H1 (cell line): Measurements from ENCODE around the gene F13B. TPM values are rescaled to one million over a fixed set of nuclear protein-coding genes. Genes with fewer than 3 reads are reported as not detected.

ENCODE experiments used
- CTCF ChIA-PET: fragments of 300-600 bp; sonication (Branson Sonifier 250); formaldehyde crosslinking; loops from one replicate; lab custom pipeline; 2021; ENCODE audit not compliant: partially characterized antibody; lab: Charles Lee
- POLR2A ChIA-PET: fragments of 300-600 bp; sonication (Branson Sonifier 250); formaldehyde crosslinking; loops from one replicate; lab custom pipeline; 2021; ENCODE audit warnings: inconsistent platforms; ENCODE audit not compliant: partially characterized antibody; lab: Charles Lee
- DNase-seq, 2 experiments: peaks; one replicate each; pipeline versions ENCODE4 v3.0.0 to v3.0.0-alpha.2; 2010 to 2022; ENCODE audit warnings: low spot score in 2 of 2, low read depth in 1 of 2, mixed read lengths in 1 of 2
- FAIRE-seq: peaks from 2 replicates; lab custom pipeline; 2011; peaks lifted over from hg19 to GRCh38; lab: Jason Lieb, UNC
- H2AFZ ChIP-seq: 2 replicates; pipeline ENCODE4 v1.8.1; 2012; ENCODE audit warnings: low read length, inconsistent platforms
- H2AK5ac ChIP-seq: 2 replicates; pipeline ENCODE4 v1.6.1; 2013; ENCODE audit warnings: low read depth, low read length
- H2BK120ac ChIP-seq: replicated peaks from 2 replicates; pipeline ENCODE3; 2013; ENCODE audit warnings: low read depth, low read length, inconsistent platforms
- H2BK12ac ChIP-seq: 2 replicates; pipeline ENCODE4 v1.6.1; 2013; ENCODE audit warnings: low read depth, low read length
- H2BK15ac ChIP-seq: 2 replicates; pipeline ENCODE4 v1.6.1; 2013; ENCODE audit warnings: low read length
- H2BK20ac ChIP-seq: 2 replicates; pipeline ENCODE4 v1.6.1; 2013; ENCODE audit warnings: low read length
- H2BK5ac ChIP-seq: 2 replicates; pipeline ENCODE4 v1.6.1; 2013; ENCODE audit warnings: low read depth, low read length
- H3K14ac ChIP-seq: 2 replicates; pipeline ENCODE4 v1.6.1; 2013; ENCODE audit warnings: inconsistent platforms; ENCODE audit not compliant: insufficient read length
- H3K18ac ChIP-seq: 2 replicates; pipeline ENCODE4 v1.6.1; 2013; ENCODE audit warnings: low read length; ENCODE audit errors: extremely low read depth
- H3K23ac ChIP-seq: 2 replicates; pipeline ENCODE4 v1.6.1; 2013; ENCODE audit warnings: inconsistent platforms; ENCODE audit not compliant: insufficient read length
- H3K23me2 ChIP-seq: 2 replicates; pipeline ENCODE4 v1.6.1; 2013; ENCODE audit warnings: low read depth, low read length
- H3K27ac ChIP-seq: 2 replicates; pipeline ENCODE4 v1.6.1; 2011; ENCODE audit warnings: low read depth, low read length, inconsistent platforms
- H3K27me3 ChIP-seq, 4 experiments: replicated peaks in 1 of 4; 1 replicate in 1 of 4; 2 replicates in 3 of 4; pipeline versions ENCODE4 v1.6.1 to v1.8.1; 2011 to 2013; ENCODE audit warnings: low read length in 3 of 4, mild to moderate bottlenecking in 3 of 4, inconsistent platforms in 2 of 4, mixed read lengths in 2 of 4, moderate library complexity in 1 of 4; ENCODE audit not compliant: control insufficient read depth in 3 of 4, insufficient read depth in 3 of 4; ENCODE audit errors: extremely low read depth in 1 of 4
- H3K36me3 ChIP-seq, 4 experiments: 2 replicates each; pipeline versions ENCODE4 v1.6.1 to v1.8.1; 2011 to 2013; ENCODE audit warnings: mild to moderate bottlenecking in 4 of 4, low read length in 3 of 4, moderate library complexity in 2 of 4, control low read depth in 1 of 4, inconsistent platforms in 1 of 4; ENCODE audit not compliant: insufficient read depth in 4 of 4, control insufficient read depth in 2 of 4
- H3K4ac ChIP-seq: replicated peaks from 2 replicates; pipeline ENCODE3; 2013; ENCODE audit warnings: low read length, low read depth, mixed read lengths, inconsistent platforms; ENCODE audit not compliant: insufficient read length
- H3K4me1 ChIP-seq, 4 experiments: replicated peaks in 1 of 4; 1 replicate in 1 of 4; 2 replicates in 3 of 4; pipeline versions ENCODE4 v1.6.1 to v1.8.1; 2011 to 2013; ENCODE audit warnings: low read length in 3 of 4, inconsistent platforms in 2 of 4, mixed read lengths in 1 of 4; ENCODE audit not compliant: insufficient read depth in 4 of 4, control insufficient read depth in 3 of 4
- H3K4me2 ChIP-seq, 2 experiments: 2 replicates each; pipeline versions ENCODE4 v1.6.1 to v1.8.1; 2011 to 2013; ENCODE audit warnings: low read depth in 2 of 2, low read length in 2 of 2, control low read depth in 1 of 2, inconsistent platforms in 1 of 2, mild to moderate bottlenecking in 1 of 2; ENCODE audit not compliant: insufficient read depth in 1 of 2
- H3K4me3 ChIP-seq, 4 experiments: fragments of 200-600, 300-600 bp in 1 of 4; sonication (generic), shearing (Covaris generic), sonication (Bioruptor Twin) in 1 of 4; 2 replicates each; pipeline versions ENCODE4 v1.5.1 to v1.8.1; 2011 to 2016; ENCODE audit warnings: low read length in 4 of 4, low read depth in 3 of 4, control low read depth in 2 of 4, inconsistent platforms in 2 of 4, mild to moderate bottlenecking in 2 of 4, mixed read lengths in 1 of 4, moderate library complexity in 1 of 4; ENCODE audit not compliant: insufficient read depth in 2 of 4; ENCODE audit errors: extremely low read depth in 1 of 4
- H3K56ac ChIP-seq: replicated peaks from 2 replicates; pipeline ENCODE3; 2013; ENCODE audit warnings: low read depth, mild to moderate bottlenecking, mixed read lengths, low read length, inconsistent platforms; ENCODE audit not compliant: insufficient read length
- H3K79me1 ChIP-seq: 2 replicates; pipeline ENCODE4 v1.6.1; 2013; ENCODE audit warnings: low read depth, low read length, control low read depth
- H3K79me2 ChIP-seq, 2 experiments: 2 replicates each; pipeline versions ENCODE4 v1.6.1 to v1.8.1; 2012 to 2013; ENCODE audit warnings: low read length in 2 of 2, mild to moderate bottlenecking in 2 of 2, inconsistent platforms in 1 of 2; ENCODE audit not compliant: insufficient read depth in 2 of 2, control insufficient read depth in 1 of 2
- H3K9ac ChIP-seq, 4 experiments: replicated peaks in 1 of 4; 1 replicate in 1 of 4; 2 replicates in 3 of 4; pipeline versions ENCODE4 v1.6.1 to v1.8.1; 2011 to 2013; ENCODE audit warnings: low read depth in 3 of 4, low read length in 3 of 4, control low read depth in 2 of 4, mild to moderate bottlenecking in 2 of 4, moderate library complexity in 2 of 4, inconsistent platforms in 1 of 4; ENCODE audit errors: extremely low read depth in 1 of 4
- H3K9me3 ChIP-seq, 2 experiments: 2 replicates each; pipeline versions ENCODE4 v1.6.1 to v1.8.1; 2012 to 2013; ENCODE audit warnings: mild to moderate bottlenecking in 2 of 2, moderate library complexity in 2 of 2, control low read depth in 1 of 2, inconsistent platforms in 1 of 2, low read depth in 1 of 2, low read length in 1 of 2, mixed read lengths in 1 of 2; ENCODE audit not compliant: insufficient read depth in 2 of 2
- H4K20me1 ChIP-seq, 2 experiments: replicated peaks in 1 of 2; 2 replicates each; pipeline versions ENCODE3 to v1.8.1; 2011 to 2013; ENCODE audit warnings: inconsistent platforms in 2 of 2, low read length in 2 of 2, mild to moderate bottlenecking in 1 of 2; ENCODE audit not compliant: insufficient read depth in 2 of 2, control insufficient read depth in 1 of 2
- H4K5ac ChIP-seq: 2 replicates; pipeline ENCODE4 v1.6.1; 2013; ENCODE audit warnings: low read length, low read depth, mixed read lengths, inconsistent platforms; ENCODE audit not compliant: insufficient read length
- H4K8ac ChIP-seq: 2 replicates; pipeline ENCODE4 v1.8.0; 2013; ENCODE audit warnings: mild to moderate bottlenecking, moderate library complexity, low read length, inconsistent platforms; ENCODE audit not compliant: insufficient read depth; ENCODE audit errors: extremely low read depth
- H4K91ac ChIP-seq: replicated peaks from 2 replicates; pipeline ENCODE3; 2013; ENCODE audit warnings: low read length, mixed read lengths, inconsistent platforms; ENCODE audit not compliant: insufficient read length
- ASH2L ChIP-seq: fragments of 200-600, 300-600 bp; sonication (generic); IDR thresholded peaks from one replicate; pipeline ENCODE4 v1.7.1; 2017; ENCODE audit warnings: low read length
- CEBPB ChIP-seq: IDR thresholded peaks from 2 replicates; pipeline ENCODE4 v1.6.1; 2012; ENCODE audit warnings: low read depth, low read length
- E2F6 ChIP-seq: IDR thresholded peaks from 2 replicates; pipeline ENCODE4 v1.6.1; 2012; ENCODE audit warnings: inconsistent platforms
- HDAC6 ChIP-seq: IDR thresholded peaks from one replicate; pipeline ENCODE4 v1.7.1; 2012; ENCODE audit warnings: low read depth, mild to moderate bottlenecking, inconsistent platforms, low read length, moderate library complexity
- MAX ChIP-seq: IDR thresholded peaks from 2 replicates; pipeline ENCODE4 v1.6.1; 2012; ENCODE audit warnings: inconsistent platforms
- SP1 ChIP-seq: IDR thresholded peaks from 2 replicates; pipeline ENCODE4 v1.6.1; 2011; ENCODE audit warnings: low read depth, low read length
- WGBS, 2 experiments: shearing (Covaris generic) in 1 of 2; methylation state at CpG; one replicate each; pipeline versions ENCODE4 v1.1.6 to v1.1.7; 2013 to 2015; ENCODE audit warnings: low lambda C conversion rate in 2 of 2, mixed read lengths in 2 of 2, inconsistent platforms in 1 of 2, low coverage in 1 of 2, missing lambda C conversion rate in 1 of 2; ENCODE audit not compliant: insufficient replicate concordance in 2 of 2, insufficient coverage in 1 of 2, insufficient read length in 1 of 2; ENCODE audit errors: extremely low coverage in 1 of 2, missing lambda C conversion rate in 1 of 2; 5-methylcytosine and 5-hydroxymethylcytosine counted together
- polyA plus RNA-seq, 7 experiments: library from polyadenylated mRNA; depleted of rRNA in 3 of 7; stranded (reverse) in 5 of 7; unstranded in 2 of 7; fragments of >200 nt in 5 of 7; fragments of 200-250 nt in 2 of 7; gene quantifications; 1 replicate in 5 of 7; 2 replicates in 1 of 7; 4 replicates in 1 of 7; pipeline versions ENCODE4 v1.2.1 to v1.2.3, GENCODE V29; 2011 to 2013; ENCODE audit warnings: missing spikeins in 2 of 7, mixed read lengths in 2 of 7
- total RNA-seq: library from RNA; stranded (reverse); fragmentation: NEBNext Ultra II Directional; extraction: Animal tissue kit (Norgen Biotek cat#: 25700); gene quantifications from 2 replicates; pipeline ENCODE4 v1.2.1, GENCODE V29; 2021

Gene F13B
- total and polyA plus RNA-seq, 2 of the 8 experiments (the other 6 are each of a cell fraction or from before 2014, with no cell fraction given): not detected

- H3K4me3 ChIP-seq: no peak overlapping the region
- no peak overlapping the region for H3K23ac ChIP-seq
- H3K9me3 ChIP-seq: peaks cover 32 to 35% of the 10 kb centered on the region in 2 experiments
- H3K27me3 ChIP-seq: no peaks in the 10 kb centered on the region
- FAIRE-seq: no peak
- no peak overlapping the region for H3K9ac ChIP-seq
- no peak overlapping the region for H3K4ac ChIP-seq
- H4K20me1 ChIP-seq: no peaks in the 10 kb centered on the region
- H2BK15ac ChIP-seq: no peak overlapping the region
- no peaks in the 10 kb centered on the region for H3K79me2 ChIP-seq
- H2BK12ac ChIP-seq: no peak overlapping the region
- no peak overlapping the region for H4K91ac ChIP-seq
- no peaks in the 10 kb centered on the region for H3K4me1 ChIP-seq
- no peak overlapping the region for H3K56ac ChIP-seq
- H3K4me2 ChIP-seq: no peak overlapping the region
- POLR2A ChIA-PET: interaction anchor here (1.3 kb wide), 1 partner anchor 24 kb away, joined by 3 read pairs; no protein-coding TSS in a partner anchor
- peaks cover 6 to 49% (median 32%) of the 10 kb centered on the region in 4 experiments for H3K36me3 ChIP-seq
- no peak for DNase-seq
- H3K27ac ChIP-seq: no peak overlapping the region
- CTCF ChIA-PET: interaction anchor here (0.9 kb wide), 2 partner anchors 27 to 28 kb away, joined by 3 to 5 read pairs; no protein-coding TSS in a partner anchor
- 94% methylated on average over 5 of the region's 5 CpGs; no CpG with 5 or more reads in 1 of the 2 experiments for WGBS, 2 experiments
- no peak overlapping the region for H2AK5ac ChIP-seq
- H2BK20ac ChIP-seq: no peak overlapping the region
- H2AFZ ChIP-seq: no peak overlapping the region
- H4K5ac ChIP-seq: no peak overlapping the region
- no peak overlapping the region for H3K18ac ChIP-seq
- H3K14ac ChIP-seq: no peak overlapping the region
- H3K23me2 ChIP-seq: no peaks in the 10 kb centered on the region
- H3K79me1 ChIP-seq: no peaks in the 10 kb centered on the region
- no peak overlapping the region for H2BK5ac ChIP-seq
- TF ChIP-seq ASH2L (no peak), E2F6 (peak; percentile 75; the same call in 1 of the 2 replicates), HDAC6 (no peak), SP1 (no peak), CEBPB (no peak), MAX (peak; percentile 69; the same call in 1 of the 2 replicates)
- H2BK120ac ChIP-seq: no peak overlapping the region
- no peak overlapping the region for H4K8ac ChIP-seq
Observed at GRCh38 chr1:197103300-197103699, 36.2 kb upstream of the F13B start.
